HL-60 (cell line): ENCODE results near the gene CLTA.
"Not testable (repeated sequence)": the region's sequence is repeated elsewhere in the genome, so short reads cannot be mapped to it uniquely, and the experiment has no call there.

Experiments
- CTCF ChIP-seq: IDR thresholded peaks from one replicate; pipeline ENCODE4 v1.5.1; 2011; ENCODE audit warnings: low read length, control low read depth, inconsistent platforms; ENCODE audit not compliant: insufficient read depth
- POLR2AphosphoS5 ChIP-seq: IDR thresholded peaks from 2 replicates; pipeline ENCODE4 v1.6.1; 2012; ENCODE audit warnings: low read depth

GRCh38 chr9:36239205-36239604, 48.5 kb downstream of the CLTA start:
- not testable (repeated sequence) for TF ChIP-seq POLR2AphosphoS5, CTCF
